ENCODE results near the gene ZBTB48. TPM values are rescaled to one million over a fixed set of nuclear protein-coding genes. Genes with fewer than 3 reads are reported as not detected.
A peak's percentile ranks its signal among the peaks of the same experiment; 100 is the strongest.

Gene ZBTB48
- total RNA-seq, 1 experiment from 2014 or later: 13.4 TPM

GRCh38 chr1:6580119-6580592 lies 362 bp downstream of the ZBTB48 start:
- Histone ChIP-seq H3K9me3 (replicated peaks) (no peaks in the 10 kb centered on the region), H3K4me3 (peak overlapping the region; percentile 70), H3K36me3 (peaks cover 15% of the 10 kb centered on the region), H3K4me1 (replicated peaks) (peaks cover 22% of the 10 kb centered on the region), H3K27ac (peak overlapping the region; percentile 6; the same call in 1 of the 2 replicates), H3K27me3 (replicated peaks) (no peaks in the 10 kb centered on the region)
- DNase-seq (ENCODE audit: low read depth in 1 of 2, low spot score in 2 of 2): peak in 1 of 2 experiments; percentile 20

- no peaks in the 10 kb centered on the region for H3K9me3 ChIP-seq (replicated peaks)
- no peaks in the 10 kb centered on the region for H3K27me3 ChIP-seq (replicated peaks)
- peaks cover 22% of the 10 kb centered on the region for H3K4me1 ChIP-seq (replicated peaks)
- H3K36me3 ChIP-seq: peaks cover 15% of the 10 kb centered on the region
- DNase-seq (ENCODE audit: low read depth in 1 of 2, low spot score in 2 of 2): no peak
- H3K27ac ChIP-seq: no peak overlapping the region
- peak overlapping the region; percentile 70 for H3K4me3 ChIP-seq
Observed at GRCh38 chr1:6580593-6581409, 1.0 kb downstream of the ZBTB48 start.

- H3K4me1 ChIP-seq (replicated peaks): peaks cover 22% of the 10 kb centered on the region
- H3K36me3 ChIP-seq: peaks cover 16% of the 10 kb centered on the region
- H3K4me3 ChIP-seq: no peak overlapping the region
- H3K27ac ChIP-seq: no peak overlapping the region
- DNase-seq (ENCODE audit: low read depth in 1 of 2, low spot score in 2 of 2): no peak
- H3K9me3 ChIP-seq (replicated peaks): no peaks in the 10 kb centered on the region
- H3K27me3 ChIP-seq (replicated peaks): no peaks in the 10 kb centered on the region
Observed at GRCh38 chr1:6581561-6582305, 1.9 kb downstream of the ZBTB48 start.

- Histone ChIP-seq H3K36me3 (peaks cover 22% of the 10 kb centered on the region), H3K27ac (no peak overlapping the region), H3K27me3 (replicated peaks) (no peaks in the 10 kb centered on the region), H3K9me3 (replicated peaks) (no peaks in the 10 kb centered on the region), H3K4me1 (replicated peaks) (peaks cover 22% of the 10 kb centered on the region), H3K4me3 (no peak overlapping the region)
- no peak for DNase-seq (ENCODE audit: low read depth in 1 of 2, low spot score in 2 of 2)
Observed at GRCh38 chr1:6582370-6582769, 2.6 kb downstream of the ZBTB48 start.

GRCh38 chr1:6584126-6585080 lies 4.6 kb downstream of the ZBTB48 start:
- DNase-seq (ENCODE audit: low read depth in 1 of 2, low spot score in 2 of 2): no peak
- Histone ChIP-seq H3K36me3 (peaks cover 43% of the 10 kb centered on the region), H3K9me3 (replicated peaks) (no peaks in the 10 kb centered on the region), H3K4me1 (replicated peaks) (peaks cover 18% of the 10 kb centered on the region), H3K4me3 (no peak overlapping the region), H3K27ac (no peak overlapping the region), H3K27me3 (replicated peaks) (no peaks in the 10 kb centered on the region)

- Histone ChIP-seq H3K36me3 (peaks cover 48% of the 10 kb centered on the region), H3K27ac (no peak overlapping the region), H3K4me1 (replicated peaks) (peaks cover 16% of the 10 kb centered on the region), H3K27me3 (replicated peaks) (no peaks in the 10 kb centered on the region), H3K4me3 (no peak overlapping the region), H3K9me3 (replicated peaks) (no peaks in the 10 kb centered on the region)
- DNase-seq (ENCODE audit: low read depth in 1 of 2, low spot score in 2 of 2): no peak
Observed at GRCh38 chr1:6585081-6585722, 5.4 kb downstream of the ZBTB48 start.

GRCh38 chr1:6585841-6586240 lies 6.0 kb downstream of the ZBTB48 start:
- no peak overlapping the region for H3K27ac ChIP-seq
- DNase-seq (ENCODE audit: low read depth in 1 of 2, low spot score in 2 of 2): no peak
- peaks cover 11% of the 10 kb centered on the region for H3K4me1 ChIP-seq (replicated peaks)
- peaks cover 55% of the 10 kb centered on the region for H3K36me3 ChIP-seq
- no peaks in the 10 kb centered on the region for H3K9me3 ChIP-seq (replicated peaks)
- no peaks in the 10 kb centered on the region for H3K27me3 ChIP-seq (replicated peaks)
- no peak overlapping the region for H3K4me3 ChIP-seq

GRCh38 chr1:6586404-6586816 lies 6.6 kb downstream of the ZBTB48 start:
- DNase-seq (ENCODE audit: low read depth in 1 of 2, low spot score in 2 of 2): no peak
- Histone ChIP-seq H3K27me3 (replicated peaks) (no peaks in the 10 kb centered on the region), H3K27ac (no peak overlapping the region), H3K4me3 (no peak overlapping the region), H3K9me3 (replicated peaks) (no peaks in the 10 kb centered on the region), H3K36me3 (peaks cover 60% of the 10 kb centered on the region), H3K4me1 (replicated peaks) (peaks cover 7% of the 10 kb centered on the region; the same call in 1 of the 2 replicates)

- Histone ChIP-seq H3K9me3 (replicated peaks) (no peaks in the 10 kb centered on the region), H3K27me3 (replicated peaks) (no peaks in the 10 kb centered on the region), H3K27ac (no peak overlapping the region), H3K36me3 (peaks cover 62% of the 10 kb centered on the region), H3K4me1 (replicated peaks) (no peaks in the 10 kb centered on the region), H3K4me3 (no peak overlapping the region)
- no peak for DNase-seq (ENCODE audit: low read depth in 1 of 2, low spot score in 2 of 2)
Observed at GRCh38 chr1:6587261-6588005, 7.6 kb downstream of the ZBTB48 start.

GRCh38 chr1:6588128-6588892 lies 8.5 kb downstream of the ZBTB48 start:
- Histone ChIP-seq H3K36me3 (peaks cover 71% of the 10 kb centered on the region), H3K27ac (no peak overlapping the region), H3K27me3 (replicated peaks) (no peaks in the 10 kb centered on the region), H3K4me3 (no peak overlapping the region), H3K4me1 (replicated peaks) (no peaks in the 10 kb centered on the region), H3K9me3 (replicated peaks) (no peaks in the 10 kb centered on the region)
- no peak for DNase-seq (ENCODE audit: low read depth in 1 of 2, low spot score in 2 of 2)

GRCh38 chr1:6588893-6589520 lies 9.2 kb downstream of the ZBTB48 start:
- DNase-seq (ENCODE audit: low read depth in 1 of 2, low spot score in 2 of 2): no peak
- Histone ChIP-seq H3K27ac (no peak overlapping the region), H3K9me3 (replicated peaks) (no peaks in the 10 kb centered on the region), H3K36me3 (peaks cover 76% of the 10 kb centered on the region), H3K4me1 (replicated peaks) (no peaks in the 10 kb centered on the region), H3K27me3 (replicated peaks) (no peaks in the 10 kb centered on the region), H3K4me3 (no peak overlapping the region)
